ENCODE data around the gene RAD54L.

DNA sequence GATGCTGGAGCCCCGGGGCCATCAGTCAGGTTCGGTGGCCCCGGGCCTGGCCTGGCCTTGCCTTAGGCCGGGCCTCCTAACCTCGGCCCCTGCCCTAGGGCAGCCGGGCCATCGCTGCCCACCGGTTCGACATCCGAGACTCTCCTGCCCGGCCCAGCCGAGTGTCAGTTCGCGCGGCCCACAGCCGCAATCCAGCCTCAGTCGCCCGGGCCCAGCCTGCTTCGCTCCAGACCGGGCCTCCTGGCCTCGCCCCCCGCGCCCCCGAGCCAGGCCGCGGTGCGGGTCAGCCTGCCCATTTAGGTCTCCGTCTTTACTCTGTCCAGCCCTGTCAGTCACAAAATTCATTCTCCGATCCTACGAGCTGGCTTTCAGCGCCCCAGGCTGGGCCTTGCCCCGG is 55.1 kb downstream of the RAD54L start:
- no peak for TF ChIP-seq CTCF (conservative IDR thresholded peaks at IDR 0.05; ENCODE audit: low read depth, low read length)
- TF ChIP-seq EZH2 (IDR thresholded peaks at IDR 0.05; ENCODE audit: borderline replicate concordance, low read depth, low read length, poor library complexity, severe bottlenecking): no peak

Data from A673 (cell line).